Measurements from ENCODE around the gene GAS7.
"Not testable (repeated sequence)": the region's sequence is repeated elsewhere in the genome, so short reads cannot be mapped to it uniquely, and the experiment has no call there.

GAS7 gene

GRCh38 chr17:10016958-10017570, 181.3 kb downstream of the GAS7 start:
- H3K9me3 ChIP-seq (ENCODE audit: control insufficient read depth in 2 of 2, low read length in 2 of 2); H3K9ac ChIP-seq (ENCODE audit: low read depth in 1 of 2, low read length in 2 of 2); H3K27ac ChIP-seq (ENCODE audit: low read depth in 2 of 2, low read length in 2 of 2); H3K27me3 ChIP-seq (ENCODE audit: control insufficient read depth in 2 of 2, insufficient read depth in 2 of 2, low read length in 2 of 2); H3K4me3 ChIP-seq (ENCODE audit: low read length in 2 of 2); H3K36me3 ChIP-seq (ENCODE audit: control insufficient read depth in 2 of 2, insufficient read depth in 2 of 2, low read length in 2 of 2): not testable (repeated sequence)
- peaks cover 2 to 12% of the 10 kb centered on the region in 2 donors for H3K4me1 ChIP-seq (ENCODE audit: control insufficient read depth in 2 of 2, insufficient read depth in 2 of 2, low read length in 2 of 2)

GRCh38 chr17:10013365-10014112, 184.9 kb downstream of the GAS7 start:
- H3K9ac ChIP-seq (ENCODE audit: low read depth in 1 of 2, low read length in 2 of 2), result no peak overlapping the region
- no peaks in the 10 kb centered on the region for H3K36me3 ChIP-seq (ENCODE audit: control insufficient read depth in 2 of 2, insufficient read depth in 2 of 2, low read length in 2 of 2)
- no peaks in the 10 kb centered on the region for H3K27me3 ChIP-seq (ENCODE audit: control insufficient read depth in 2 of 2, insufficient read depth in 2 of 2, low read length in 2 of 2)
- no peaks in the 10 kb centered on the region for H3K9me3 ChIP-seq (ENCODE audit: control insufficient read depth in 2 of 2, low read length in 2 of 2)
- H3K4me3 ChIP-seq (ENCODE audit: low read length in 2 of 2), result no peak overlapping the region
- peak overlapping the region; percentile 45 to 71 for H3K27ac ChIP-seq (ENCODE audit: low read depth in 2 of 2, low read length in 2 of 2)
- H3K4me1 ChIP-seq (ENCODE audit: control insufficient read depth in 2 of 2, insufficient read depth in 2 of 2, low read length in 2 of 2), result peaks cover 0 to 4% of the 10 kb centered on the region in 2 donors

- Histone ChIP-seq H3K4me3 (ENCODE audit: low read length in 2 of 2) (no peak overlapping the region), H3K4me1 (ENCODE audit: control insufficient read depth in 2 of 2, insufficient read depth in 2 of 2, low read length in 2 of 2) (no peaks in the 10 kb centered on the region), H3K9me3 (ENCODE audit: control insufficient read depth in 2 of 2, low read length in 2 of 2) (no peaks in the 10 kb centered on the region), H3K27me3 (ENCODE audit: control insufficient read depth in 2 of 2, insufficient read depth in 2 of 2, low read length in 2 of 2) (no peaks in the 10 kb centered on the region), H3K36me3 (ENCODE audit: control insufficient read depth in 2 of 2, insufficient read depth in 2 of 2, low read length in 2 of 2) (no peaks in the 10 kb centered on the region), H3K9ac (ENCODE audit: low read depth in 1 of 2, low read length in 2 of 2) (no peak overlapping the region), H3K27ac (ENCODE audit: low read depth in 2 of 2, low read length in 2 of 2) (no peak overlapping the region)
Measured at GRCh38 chr17:10010752-10011151, 187.7 kb downstream of the GAS7 start.

- H3K36me3 ChIP-seq (ENCODE audit: control insufficient read depth in 2 of 2, insufficient read depth in 2 of 2, low read length in 2 of 2), result no peaks in the 10 kb centered on the region
- no peak overlapping the region for H3K27ac ChIP-seq (ENCODE audit: low read depth in 2 of 2, low read length in 2 of 2)
- no peak overlapping the region for H3K9ac ChIP-seq (ENCODE audit: low read depth in 1 of 2, low read length in 2 of 2)
- H3K27me3 ChIP-seq (ENCODE audit: control insufficient read depth in 2 of 2, insufficient read depth in 2 of 2, low read length in 2 of 2), result no peaks in the 10 kb centered on the region
- H3K9me3 ChIP-seq (ENCODE audit: control insufficient read depth in 2 of 2, low read length in 2 of 2), result no peaks in the 10 kb centered on the region
- no peak overlapping the region for H3K4me3 ChIP-seq (ENCODE audit: low read length in 2 of 2)
- H3K4me1 ChIP-seq (ENCODE audit: control insufficient read depth in 2 of 2, insufficient read depth in 2 of 2, low read length in 2 of 2), result no peaks in the 10 kb centered on the region
Measured at GRCh38 chr17:10003705-10004104, 194.7 kb downstream of the GAS7 start.

- H3K27ac ChIP-seq (ENCODE audit: low read depth in 2 of 2, low read length in 2 of 2); H3K9ac ChIP-seq (ENCODE audit: low read depth in 1 of 2, low read length in 2 of 2); H3K36me3 ChIP-seq (ENCODE audit: control insufficient read depth in 2 of 2, insufficient read depth in 2 of 2, low read length in 2 of 2); H3K9me3 ChIP-seq (ENCODE audit: control insufficient read depth in 2 of 2, low read length in 2 of 2); H3K27me3 ChIP-seq (ENCODE audit: control insufficient read depth in 2 of 2, insufficient read depth in 2 of 2, low read length in 2 of 2); H3K4me3 ChIP-seq (ENCODE audit: low read length in 2 of 2); H3K4me1 ChIP-seq (ENCODE audit: control insufficient read depth in 2 of 2, insufficient read depth in 2 of 2, low read length in 2 of 2): not testable (repeated sequence)
Measured at GRCh38 chr17:10002567-10003360, 195.6 kb downstream of the GAS7 start.

- no peaks in the 10 kb centered on the region for H3K4me1 ChIP-seq (ENCODE audit: control insufficient read depth in 2 of 2, insufficient read depth in 2 of 2, low read length in 2 of 2)
- no peaks in the 10 kb centered on the region for H3K27me3 ChIP-seq (ENCODE audit: control insufficient read depth in 2 of 2, insufficient read depth in 2 of 2, low read length in 2 of 2)
- H3K9me3 ChIP-seq (ENCODE audit: control insufficient read depth in 2 of 2, low read length in 2 of 2), result no peaks in the 10 kb centered on the region
- no peaks in the 10 kb centered on the region for H3K36me3 ChIP-seq (ENCODE audit: control insufficient read depth in 2 of 2, insufficient read depth in 2 of 2, low read length in 2 of 2)
- H3K4me3 ChIP-seq (ENCODE audit: low read length in 2 of 2), result no peak overlapping the region
- no peak overlapping the region for H3K9ac ChIP-seq (ENCODE audit: low read depth in 1 of 2, low read length in 2 of 2)
- no peak overlapping the region for H3K27ac ChIP-seq (ENCODE audit: low read depth in 2 of 2, low read length in 2 of 2)
Measured at GRCh38 chr17:10001306-10001873, 197.0 kb downstream of the GAS7 start.

- Histone ChIP-seq H3K9ac (ENCODE audit: low read depth in 1 of 2, low read length in 2 of 2) (no peak overlapping the region), H3K27ac (ENCODE audit: low read depth in 2 of 2, low read length in 2 of 2) (no peak overlapping the region), H3K27me3 (ENCODE audit: control insufficient read depth in 2 of 2, insufficient read depth in 2 of 2, low read length in 2 of 2) (no peaks in the 10 kb centered on the region), H3K9me3 (ENCODE audit: control insufficient read depth in 2 of 2, low read length in 2 of 2) (no peaks in the 10 kb centered on the region), H3K4me1 (ENCODE audit: control insufficient read depth in 2 of 2, insufficient read depth in 2 of 2, low read length in 2 of 2) (no peaks in the 10 kb centered on the region), H3K4me3 (ENCODE audit: low read length in 2 of 2) (no peak overlapping the region), H3K36me3 (ENCODE audit: control insufficient read depth in 2 of 2, insufficient read depth in 2 of 2, low read length in 2 of 2) (no peaks in the 10 kb centered on the region)
Measured at GRCh38 chr17:9999919-10000695, 198.3 kb downstream of the GAS7 start.

GRCh38 chr17:9998060-9998459, 200.3 kb downstream of the GAS7 start:
- Histone ChIP-seq H3K27ac (ENCODE audit: low read depth in 2 of 2, low read length in 2 of 2) (no peak overlapping the region), H3K36me3 (ENCODE audit: control insufficient read depth in 2 of 2, insufficient read depth in 2 of 2, low read length in 2 of 2) (no peaks in the 10 kb centered on the region), H3K27me3 (ENCODE audit: control insufficient read depth in 2 of 2, insufficient read depth in 2 of 2, low read length in 2 of 2) (no peaks in the 10 kb centered on the region), H3K9me3 (ENCODE audit: control insufficient read depth in 2 of 2, low read length in 2 of 2) (no peaks in the 10 kb centered on the region), H3K9ac (ENCODE audit: low read depth in 1 of 2, low read length in 2 of 2) (no peak overlapping the region), H3K4me3 (ENCODE audit: low read length in 2 of 2) (no peak overlapping the region), H3K4me1 (ENCODE audit: control insufficient read depth in 2 of 2, insufficient read depth in 2 of 2, low read length in 2 of 2) (no peaks in the 10 kb centered on the region)

- H3K4me3 ChIP-seq (ENCODE audit: low read length in 2 of 2), result no peak overlapping the region
- no peaks in the 10 kb centered on the region for H3K9me3 ChIP-seq (ENCODE audit: control insufficient read depth in 2 of 2, low read length in 2 of 2)
- H3K9ac ChIP-seq (ENCODE audit: low read depth in 1 of 2, low read length in 2 of 2), result no peak overlapping the region
- H3K4me1 ChIP-seq (ENCODE audit: control insufficient read depth in 2 of 2, insufficient read depth in 2 of 2, low read length in 2 of 2), result no peaks in the 10 kb centered on the region
- no peaks in the 10 kb centered on the region for H3K27me3 ChIP-seq (ENCODE audit: control insufficient read depth in 2 of 2, insufficient read depth in 2 of 2, low read length in 2 of 2)
- H3K27ac ChIP-seq (ENCODE audit: low read depth in 2 of 2, low read length in 2 of 2), result no peak overlapping the region
- no peaks in the 10 kb centered on the region for H3K36me3 ChIP-seq (ENCODE audit: control insufficient read depth in 2 of 2, insufficient read depth in 2 of 2, low read length in 2 of 2)
Measured at GRCh38 chr17:9994761-9995160, 203.6 kb downstream of the GAS7 start.
